BLaER1 treated with 17β-estradiol and CSF1 and Interleukin-3, amounts not matched to agents 10 nM and 100 nM (cell line): ENCODE data around the gene GNE.
A peak's percentile ranks its signal among the peaks of the same experiment; 100 is the strongest.

Source experiments
- H3K27ac ChIP-seq, 11 experiments: shearing (Covaris generic); formaldehyde crosslinking; 2 replicates each; pipeline ENCODE4 v1.8.1; 2022
- H3K27me3 ChIP-seq, 11 experiments: shearing (Covaris generic); formaldehyde crosslinking; 2 replicates each; pipeline ENCODE4 v1.8.1; 2022
- H3K36me3 ChIP-seq, 11 experiments: shearing (Covaris generic); formaldehyde crosslinking; 2 replicates each; pipeline ENCODE4 v1.8.1; 2022
- H3K4me1 ChIP-seq, 10 experiments: shearing (Covaris generic); formaldehyde crosslinking; 2 replicates each; pipeline ENCODE4 v1.8.1; 2022
- H3K4me2 ChIP-seq, 11 experiments: shearing (Covaris generic); formaldehyde crosslinking; 2 replicates each; pipeline ENCODE4 v1.8.1; 2022
- H3K4me3 ChIP-seq, 10 experiments: shearing (Covaris generic); formaldehyde crosslinking; 2 replicates each; pipeline ENCODE4 v1.8.1; 2022
- H3K9ac ChIP-seq, 11 experiments: shearing (Covaris generic); formaldehyde crosslinking; 2 replicates each; pipeline ENCODE4 v1.8.1; 2022
- H3K9me3 ChIP-seq, 11 experiments: shearing (Covaris generic); formaldehyde crosslinking; replicated peaks in 1 of 11; 2 replicates each; pipeline ENCODE4 v1.8.1; 2022
- H4K20me1 ChIP-seq, 11 experiments: shearing (Covaris generic); formaldehyde crosslinking; 2 replicates each; pipeline ENCODE4 v1.8.1; 2022
- Cebpa-rat ChIP-seq, 11 experiments: shearing (Covaris generic); IDR thresholded peaks; 2 replicates each; pipeline ENCODE4 v1.8.1; 2022

The GNE gene

GRCh38 chr9:36174271-36174670 is 84.0 kb downstream of the GNE start:
- Histone ChIP-seq H3K36me3 (no peaks in the 10 kb centered on the region), H4K20me1 (no peaks in the 10 kb centered on the region), H3K4me3 (no peak overlapping the region), H3K27ac (no peak overlapping the region), H3K9me3 (peaks cover 0 to 3% (median under 1%) of the 10 kb centered on the region in 11 experiments; a peak in 4 of 22 replicates), H3K4me1 (peaks cover 0 to 14% (median 11%) of the 10 kb centered on the region in 10 experiments; a peak in 13 of 20 replicates), H3K27me3 (no peaks in the 10 kb centered on the region), H3K9ac (no peak overlapping the region), H3K4me2 (no peak overlapping the region)
- no peak for TF ChIP-seq Cebpa-rat (IDR thresholded peaks at IDR 0.05)

GRCh38 chr9:36173861-36174260 is 84.4 kb downstream of the GNE start:
- no peaks in the 10 kb centered on the region for H4K20me1 ChIP-seq
- no peak overlapping the region for H3K4me3 ChIP-seq
- no peak overlapping the region for H3K9ac ChIP-seq
- H3K4me2 ChIP-seq = no peak overlapping the region
- no peaks in the 10 kb centered on the region for H3K27me3 ChIP-seq
- no peaks in the 10 kb centered on the region for H3K36me3 ChIP-seq
- no peak for TF ChIP-seq Cebpa-rat (IDR thresholded peaks at IDR 0.05)
- H3K4me1 ChIP-seq = peaks cover 0 to 11% (median 8%) of the 10 kb centered on the region in 10 experiments; a peak in 13 of 20 replicates
- no peaks in the 10 kb centered on the region for H3K9me3 ChIP-seq
- no peak overlapping the region for H3K27ac ChIP-seq

GRCh38 chr9:36170531-36170930 is 87.7 kb downstream of the GNE start:
- Histone ChIP-seq H3K27ac (no peak overlapping the region), H3K9ac (no peak overlapping the region), H3K4me2 (no peak overlapping the region), H3K4me3 (no peak overlapping the region), H3K36me3 (no peaks in the 10 kb centered on the region), H3K9me3 (no peaks in the 10 kb centered on the region), H4K20me1 (no peaks in the 10 kb centered on the region), H3K4me1 (peaks cover 0 to 10% (median 1%) of the 10 kb centered on the region in 10 experiments; a peak in 7 of 20 replicates), H3K27me3 (no peaks in the 10 kb centered on the region)
- no peak for TF ChIP-seq Cebpa-rat (IDR thresholded peaks at IDR 0.05)

DNA sequence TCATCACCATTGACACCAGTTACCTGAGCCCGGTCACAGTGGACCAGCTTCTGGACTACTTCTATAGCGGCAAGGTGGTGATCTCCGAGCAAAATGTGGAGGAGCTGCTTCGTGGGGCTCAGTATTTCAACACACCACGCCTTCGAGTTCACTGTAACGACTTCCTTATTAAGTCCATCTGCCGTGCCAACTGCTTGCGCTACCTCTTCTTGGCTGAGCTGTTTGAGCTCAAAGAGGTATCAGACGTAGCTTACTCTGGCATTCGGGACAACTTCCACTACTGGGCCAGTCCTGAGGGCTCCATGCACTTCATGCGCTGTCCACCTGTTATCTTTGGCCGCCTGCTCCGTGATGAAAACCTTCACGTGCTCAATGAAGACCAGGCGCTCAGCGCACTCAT is 88.5 kb downstream of the GNE start:
- H3K36me3 ChIP-seq = no peaks in the 10 kb centered on the region
- no peaks in the 10 kb centered on the region for H4K20me1 ChIP-seq
- H3K27me3 ChIP-seq = no peaks in the 10 kb centered on the region
- no peak overlapping the region for H3K9ac ChIP-seq
- TF ChIP-seq Cebpa-rat (IDR thresholded peaks at IDR 0.05) = no peak
- H3K27ac ChIP-seq = no peak overlapping the region
- no peak overlapping the region for H3K4me2 ChIP-seq
- peaks cover 0 to 19% (median 4%) of the 10 kb centered on the region in 10 experiments; a peak in 8 of 20 replicates for H3K4me1 ChIP-seq
- no peak overlapping the region for H3K4me3 ChIP-seq
- no peaks in the 10 kb centered on the region for H3K9me3 ChIP-seq

- Histone ChIP-seq H3K36me3 (no peaks in the 10 kb centered on the region), H3K9ac (no peak within 1 kb of the TSS), H3K4me1 (peaks cover 0 to 23% (median 5%) of the 10 kb centered on the region in 10 experiments; a peak in 8 of 20 replicates), H3K4me3 (no peak within 1 kb of the TSS), H3K27ac (no peak within 1 kb of the TSS), H4K20me1 (no peaks in the 10 kb centered on the region), H3K4me2 (no peak within 1 kb of the TSS), H3K9me3 (no peaks in the 10 kb centered on the region), H3K27me3 (no peaks in the 10 kb centered on the region)
- TF ChIP-seq Cebpa-rat (IDR thresholded peaks at IDR 0.05) = no peak
These were observed 89.1 kb downstream of the GNE start, which contains the start of gene CCIN for GRCh38 chr9:36169166-36169565. Gene CCIN, plus strand, starts transcription at chr9:36169388. Its CDS starts 115 bp downstream, at chr9:36169503.

- Histone ChIP-seq H3K27me3 (no peaks in the 10 kb centered on the region), H3K27ac (peak overlapping the region in 2 of 11 experiments; percentile 22 to 34; a peak in 1 of 22 replicates), H4K20me1 (no peaks in the 10 kb centered on the region), H3K36me3 (peaks cover 0 to 14% (median 4%) of the 10 kb centered on the region in 11 experiments; a peak in 7 of 22 replicates), H3K4me3 (peak overlapping the region in 7 of 10 experiments; percentile 40 to 63 (median 48); a peak in 13 of 20 replicates), H3K9me3 (no peaks in the 10 kb centered on the region), H3K4me1 (peaks cover 0 to 38% (median 16%) of the 10 kb centered on the region in 10 experiments; a peak in 16 of 20 replicates), H3K9ac (peak overlapping the region in 6 of 11 experiments; percentile 20 to 53 (median 40); a peak in 6 of 22 replicates), H3K4me2 (peak overlapping the region; percentile 61 to 93 (median 75))
- no peak for TF ChIP-seq Cebpa-rat (IDR thresholded peaks at IDR 0.05)
These were observed 91.9 kb downstream of the GNE start for GRCh38 chr9:36166168-36166927.

DNA sequence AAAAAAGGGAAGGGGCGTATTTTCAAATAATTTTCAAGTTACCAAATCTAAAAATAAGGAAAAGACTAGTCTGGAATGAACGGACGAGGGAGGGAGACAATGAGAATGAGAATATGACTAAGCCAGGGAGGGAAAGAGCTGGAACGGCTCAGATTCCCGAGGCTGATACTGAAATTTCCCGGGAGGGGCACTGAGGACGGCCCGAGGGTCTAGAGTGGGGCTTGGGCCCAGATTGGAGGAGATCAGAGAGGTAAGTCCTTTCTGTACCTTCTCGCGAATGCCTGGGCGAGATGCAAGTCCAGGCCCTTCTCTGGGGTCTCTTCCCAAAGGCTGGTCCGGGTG is 92.5 kb downstream of the GNE start:
- Histone ChIP-seq H3K27ac (no peak overlapping the region), H3K36me3 (peaks cover 0 to 15% (median 4%) of the 10 kb centered on the region in 11 experiments; a peak in 7 of 22 replicates), H3K9ac (no peak overlapping the region), H3K4me3 (no peak overlapping the region), H3K27me3 (no peaks in the 10 kb centered on the region), H3K4me2 (peak overlapping the region in 4 of 11 experiments; percentile 22 to 93 (median 76); a peak in 4 of 22 replicates), H3K4me1 (peaks cover 0 to 38% (median 16%) of the 10 kb centered on the region in 10 experiments; a peak in 16 of 20 replicates), H3K9me3 (no peaks in the 10 kb centered on the region), H4K20me1 (no peaks in the 10 kb centered on the region)
- no peak for TF ChIP-seq Cebpa-rat (IDR thresholded peaks at IDR 0.05)

DNA sequence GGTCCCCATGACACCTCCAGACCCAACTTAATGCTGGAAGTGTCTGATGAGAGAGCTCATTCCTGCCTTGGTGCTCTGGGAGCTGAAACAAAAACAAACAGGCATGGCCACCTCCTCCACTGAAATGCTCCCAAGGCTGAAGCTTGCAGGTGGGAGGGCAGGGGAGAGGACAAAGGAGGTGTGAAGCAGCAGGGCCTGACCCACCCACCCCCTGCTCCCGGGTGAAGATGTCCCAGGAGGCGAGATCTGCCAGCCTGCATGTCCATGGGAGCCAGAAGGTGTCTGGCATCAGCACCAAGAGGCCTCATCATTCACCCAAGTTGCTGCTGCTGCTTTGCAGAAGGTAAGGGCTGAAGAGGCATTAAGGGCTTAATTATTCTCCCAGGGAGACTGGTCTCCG is 93.3 kb downstream of the GNE start:
- no peak for TF ChIP-seq Cebpa-rat (IDR thresholded peaks at IDR 0.05)
- H3K4me2 ChIP-seq = 0 out of 22 replicates have a peak overlapping the region, but pooled peaks of 1 of the 11 experiments have one; percentile 5
- no peak overlapping the region for H3K27ac ChIP-seq
- H3K27me3 ChIP-seq = no peaks in the 10 kb centered on the region
- H3K4me1 ChIP-seq = peaks cover 0 to 38% (median 17%) of the 10 kb centered on the region in 10 experiments; a peak in 18 of 20 replicates
- no peak overlapping the region for H3K4me3 ChIP-seq
- no peaks in the 10 kb centered on the region for H3K9me3 ChIP-seq
- peaks cover 0 to 24% (median 4%) of the 10 kb centered on the region in 11 experiments; a peak in 10 of 22 replicates for H3K36me3 ChIP-seq
- no peaks in the 10 kb centered on the region for H4K20me1 ChIP-seq
- no peak overlapping the region for H3K9ac ChIP-seq
